HL-60 (cell line): ENCODE results near the gene GGACT.
A peak's percentile ranks its signal among the peaks of the same experiment; 100 is the strongest.

Experiments used
- DNase-seq, 2 experiments: peaks; one replicate each; pipeline ENCODE4 v3.0.0-alpha.2; 2010 to 2020; ENCODE audit warnings: low read depth in 1 of 2, low spot score in 1 of 2
- H3K27ac ChIP-seq: fragments of 250-450 bp; sonication (Bioruptor Pico); replicated peaks from 2 replicates; pipeline ENCODE4 v1.5.1; 2020; ENCODE audit warnings: mild to moderate bottlenecking, moderate library complexity
- H3K27me3 ChIP-seq: fragments of 250-450 bp; sonication (Bioruptor Pico); 2 replicates; pipeline ENCODE4 v1.5.1; 2021; ENCODE audit warnings: mild to moderate bottlenecking, moderate library complexity; ENCODE audit not compliant: insufficient read depth, poor library complexity, severe bottlenecking
- H3K4me3 ChIP-seq: replicated peaks from 2 replicates; pipeline ENCODE4 v1.5.1; 2011; ENCODE audit warnings: mild to moderate bottlenecking, control low read depth, low read length; ENCODE audit not compliant: insufficient read depth
- CTCF ChIP-seq: IDR thresholded peaks from one replicate; pipeline ENCODE4 v1.5.1; 2011; ENCODE audit warnings: low read length, control low read depth, inconsistent platforms; ENCODE audit not compliant: insufficient read depth
- GABPA ChIP-seq: IDR thresholded peaks from 2 replicates; pipeline ENCODE4 v1.6.1; 2012; ENCODE audit warnings: low read depth
- POLR2AphosphoS5 ChIP-seq: IDR thresholded peaks from 2 replicates; pipeline ENCODE4 v1.6.1; 2012; ENCODE audit warnings: low read depth
- REST ChIP-seq: IDR thresholded peaks from 2 replicates; pipeline ENCODE4 v1.6.1; 2012; ENCODE audit warnings: low read depth; ENCODE audit not compliant: insufficient replicate concordance
- SPI1 ChIP-seq: IDR thresholded peaks from 2 replicates; pipeline ENCODE4 v1.6.1; 2012; ENCODE audit warnings: low read depth, mild to moderate bottlenecking, borderline replicate concordance

GGACT gene

GRCh38 chr13:100506600-100507422, 81.8 kb downstream of the GGACT start:
- TF ChIP-seq REST (no peak), SPI1 (0 out of 2 replicates have a peak, but pooled peaks have one; percentile 17)
- Histone ChIP-seq H3K4me3 (no peak overlapping the region), H3K27me3 (peaks cover 3% of the 10 kb centered on the region), H3K27ac (no peak overlapping the region)
- DNase-seq, result no peak

GRCh38 chr13:100506154-100506553, 82.4 kb downstream of the GGACT start:
- TF ChIP-seq REST (no peak), CTCF (no peak), GABPA (no peak), POLR2AphosphoS5 (no peak), SPI1 (no peak)
- no peak for DNase-seq
- no peak overlapping the region for H3K27ac ChIP-seq
- H3K4me3 ChIP-seq, result no peak overlapping the region
- H3K27me3 ChIP-seq, result peaks cover 3% of the 10 kb centered on the region

- no peak for DNase-seq
- Histone ChIP-seq H3K27me3 (peaks cover 3% of the 10 kb centered on the region), H3K4me3 (no peak overlapping the region), H3K27ac (no peak overlapping the region)
- TF ChIP-seq CTCF (no peak), REST (no peak), SPI1 (no peak), POLR2AphosphoS5 (no peak), GABPA (no peak)
Measured at GRCh38 chr13:100503622-100504021, 85.0 kb downstream of the GGACT start.
